ENCODE results near the gene NR3C2.
"Not testable (repeated sequence)": the region's sequence is repeated elsewhere in the genome, so short reads cannot be mapped to it uniquely, and the experiment has no call there.

The NR3C2 gene

GRCh38 chr4:148112231-148112982 is 329.8 kb downstream of the NR3C2 start:
- no peak for DNase-seq (ENCODE audit: low read depth in 3 of 3)

- DNase-seq (ENCODE audit: low read depth in 3 of 3) = no peak
Measured at GRCh38 chr4:148110169-148110568, 332.0 kb downstream of the NR3C2 start.

- no peak for DNase-seq (ENCODE audit: low read depth in 3 of 3)
Measured at GRCh38 chr4:148109216-148109615, 333.0 kb downstream of the NR3C2 start.

- DNase-seq (ENCODE audit: low read depth in 3 of 3) = no peak
Measured at GRCh38 chr4:148108766-148109165, 333.4 kb downstream of the NR3C2 start.

- DNase-seq (ENCODE audit: low read depth in 3 of 3) = no peak
Measured at GRCh38 chr4:148103597-148104355, 338.4 kb downstream of the NR3C2 start.

- no peak for DNase-seq (ENCODE audit: low read depth in 3 of 3)
Measured at GRCh38 chr4:148101790-148102189, 340.4 kb downstream of the NR3C2 start.

- DNase-seq (ENCODE audit: low read depth in 3 of 3) = no peak
Measured at GRCh38 chr4:148101235-148101634, 341.0 kb downstream of the NR3C2 start.

GRCh38 chr4:148097801-148098200 is 344.4 kb downstream of the NR3C2 start:
- DNase-seq (ENCODE audit: low read depth in 3 of 3) = no peak

- no peak for DNase-seq (ENCODE audit: low read depth in 3 of 3)
Measured at GRCh38 chr4:148095346-148095923, 346.8 kb downstream of the NR3C2 start.

- no peak for DNase-seq (ENCODE audit: low read depth in 3 of 3)
Measured at GRCh38 chr4:148094149-148094548, 348.1 kb downstream of the NR3C2 start.

GRCh38 chr4:148093065-148093464 is 349.1 kb downstream of the NR3C2 start:
- DNase-seq (ENCODE audit: low read depth in 3 of 3) = no peak

GRCh38 chr4:148092316-148093014 is 349.7 kb downstream of the NR3C2 start:
- DNase-seq (ENCODE audit: low read depth in 3 of 3) = no peak

GRCh38 chr4:148091896-148092295 is 350.3 kb downstream of the NR3C2 start:
- DNase-seq (ENCODE audit: low read depth in 3 of 3) = no peak

GRCh38 chr4:148090503-148091476 is 351.4 kb downstream of the NR3C2 start:
- no peak for DNase-seq (ENCODE audit: low read depth in 3 of 3)

GRCh38 chr4:148090029-148090428 is 352.2 kb downstream of the NR3C2 start:
- no peak for DNase-seq (ENCODE audit: low read depth in 3 of 3)

GRCh38 chr4:148089624-148090023 is 352.6 kb downstream of the NR3C2 start:
- no peak for DNase-seq (ENCODE audit: low read depth in 3 of 3)

- DNase-seq (ENCODE audit: low read depth in 3 of 3) = not testable (repeated sequence)
Measured at GRCh38 chr4:148083073-148083472, 359.1 kb downstream of the NR3C2 start.

GRCh38 chr4:148081745-148082144 is 360.5 kb downstream of the NR3C2 start:
- DNase-seq (ENCODE audit: low read depth in 3 of 3) = no peak

- DNase-seq (ENCODE audit: low read depth in 3 of 3) = no peak
Measured at GRCh38 chr4:148081267-148081666, 360.9 kb downstream of the NR3C2 start.

- DNase-seq (ENCODE audit: low read depth in 3 of 3) = no peak
Measured at GRCh38 chr4:148079961-148080360, 362.3 kb downstream of the NR3C2 start.

- no peak for DNase-seq (ENCODE audit: low read depth in 3 of 3)
Measured at GRCh38 chr4:148078061-148078460, 364.2 kb downstream of the NR3C2 start.
